Germinal center (tissue), 1 donor: ENCODE results near the gene SUSD6.
A peak's percentile ranks its signal among the peaks of the same experiment; 100 is the strongest.

ENCODE experiments used
- DNase-seq: peaks from one replicate; pipeline ENCODE4 v3.0.0; 2012; ENCODE audit warnings: mixed read lengths, low spot score

The SUSD6 gene

GRCh38 chr14:69672356-69672755, 61.0 kb downstream of the SUSD6 start:
- DNase-seq = no peak

- DNase-seq = no peak
These were observed 61.7 kb downstream of the SUSD6 start for GRCh38 chr14:69673104-69673503.

- peak; percentile 47 for DNase-seq
These were observed 62.3 kb downstream of the SUSD6 start for GRCh38 chr14:69673578-69674305.

- DNase-seq = no peak
These were observed 63.3 kb downstream of the SUSD6 start for GRCh38 chr14:69674546-69675244.

- no peak for DNase-seq
These were observed 63.8 kb downstream of the SUSD6 start for GRCh38 chr14:69675245-69675583.

- no peak for DNase-seq
These were observed 64.6 kb downstream of the SUSD6 start for GRCh38 chr14:69675877-69676416.

GRCh38 chr14:69676723-69677122, 65.3 kb downstream of the SUSD6 start:
- no peak for DNase-seq

GRCh38 chr14:69680297-69680696, 68.9 kb downstream of the SUSD6 start:
- no peak for DNase-seq

- DNase-seq = no peak
These were observed 70.7 kb downstream of the SUSD6 start for GRCh38 chr14:69682136-69682535.

- DNase-seq = no peak
These were observed 71.3 kb downstream of the SUSD6 start for GRCh38 chr14:69682621-69683263.

GRCh38 chr14:69683971-69684370, 72.6 kb downstream of the SUSD6 start:
- no peak for DNase-seq

GRCh38 chr14:69684461-69685217, 73.2 kb downstream of the SUSD6 start:
- DNase-seq = no peak

GRCh38 chr14:69685218-69685616, 73.8 kb downstream of the SUSD6 start:
- no peak for DNase-seq

- no peak for DNase-seq
These were observed 74.3 kb downstream of the SUSD6 start for GRCh38 chr14:69685716-69686115.

GRCh38 chr14:69687606-69688298, 76.4 kb downstream of the SUSD6 start:
- no peak for DNase-seq

- no peak for DNase-seq
These were observed 76.9 kb downstream of the SUSD6 start for GRCh38 chr14:69688299-69688649.

- no peak for DNase-seq
These were observed 78.6 kb downstream of the SUSD6 start for GRCh38 chr14:69690042-69690441.

- no peak for DNase-seq
These were observed 81.2 kb downstream of the SUSD6 start for GRCh38 chr14:69692594-69692993.

- DNase-seq = peak; percentile 67
These were observed 81.7 kb downstream of the SUSD6 start for GRCh38 chr14:69693145-69693544.

GRCh38 chr14:69693801-69694729, 82.7 kb downstream of the SUSD6 start:
- DNase-seq = no peak
